CD4-positive, alpha-beta T cell treated with Interleukin-4 for 4 hours (primary cell): ENCODE data around the gene DIP2C.
A peak's percentile ranks its signal among the peaks of the same experiment; 100 is the strongest.
"Not testable (repeated sequence)": the region's sequence is repeated elsewhere in the genome, so short reads cannot be mapped to it uniquely, and the experiment has no call there.

ENCODE experiments used
- DNase-seq: peaks from one replicate; pipeline ENCODE4 v3.0.0-alpha.2; 2020

Gene DIP2C

GRCh38 chr10:278707-279106, 410.8 kb downstream of the DIP2C start:
- DNase-seq, result no peak

- no peak for DNase-seq
Observed at GRCh38 chr10:277963-278362, 411.5 kb downstream of the DIP2C start.

- DNase-seq, result no peak
Observed at GRCh38 chr10:275680-276079, 413.8 kb downstream of the DIP2C start.

- DNase-seq, result no peak
Observed at GRCh38 chr10:274866-275265, 414.6 kb downstream of the DIP2C start.

GRCh38 chr10:273088-273487, 416.4 kb downstream of the DIP2C start:
- no peak for DNase-seq

- no peak for DNase-seq
Observed at GRCh38 chr10:271722-272121, 417.7 kb downstream of the DIP2C start.

GRCh38 chr10:271201-271600, 418.3 kb downstream of the DIP2C start:
- DNase-seq, result no peak

GRCh38 chr10:269440-270074, 419.9 kb downstream of the DIP2C start:
- no peak for DNase-seq

GRCh38 chr10:267705-268104, 421.8 kb downstream of the DIP2C start:
- DNase-seq, result no peak

- no peak for DNase-seq
Observed at GRCh38 chr10:266974-267425, 422.5 kb downstream of the DIP2C start.

- not testable (repeated sequence) for DNase-seq
Observed at GRCh38 chr10:265816-266588, 423.5 kb downstream of the DIP2C start.

GRCh38 chr10:265074-265440, 424.4 kb downstream of the DIP2C start:
- DNase-seq, result not testable (repeated sequence)

GRCh38 chr10:264160-265073, 425.1 kb downstream of the DIP2C start:
- DNase-seq, result peak; percentile 27

GRCh38 chr10:260819-261429, 428.5 kb downstream of the DIP2C start:
- DNase-seq, result no peak

GRCh38 chr10:251982-252582, 437.4 kb downstream of the DIP2C start:
- no peak for DNase-seq

GRCh38 chr10:248307-248706, 441.2 kb downstream of the DIP2C start:
- DNase-seq, result no peak

- DNase-seq, result no peak
Observed at GRCh38 chr10:247480-247879, 442.0 kb downstream of the DIP2C start.

- DNase-seq, result peak; percentile 10
Observed at GRCh38 chr10:246431-246830, 443.0 kb downstream of the DIP2C start.

GRCh38 chr10:244227-244626, 445.2 kb downstream of the DIP2C start:
- DNase-seq, result no peak

- DNase-seq, result no peak
Observed at GRCh38 chr10:241966-242643, 447.4 kb downstream of the DIP2C start.

GRCh38 chr10:241451-241850, 448.0 kb downstream of the DIP2C start:
- DNase-seq, result no peak

- no peak for DNase-seq
Observed at GRCh38 chr10:239109-239508, 450.4 kb downstream of the DIP2C start.
